ENCODE measurements around the gene DNAJC5. TPM values are rescaled to one million over a fixed set of nuclear protein-coding genes. Genes with fewer than 3 reads are reported as not detected.
"Not testable (repeated sequence)": the region's sequence is repeated elsewhere in the genome, so short reads cannot be mapped to it uniquely, and the experiment has no call there.

The DNAJC5 gene
- total RNA-seq, 2 donors from 2014 or later: 67.6 to 89.1 TPM

DNA sequence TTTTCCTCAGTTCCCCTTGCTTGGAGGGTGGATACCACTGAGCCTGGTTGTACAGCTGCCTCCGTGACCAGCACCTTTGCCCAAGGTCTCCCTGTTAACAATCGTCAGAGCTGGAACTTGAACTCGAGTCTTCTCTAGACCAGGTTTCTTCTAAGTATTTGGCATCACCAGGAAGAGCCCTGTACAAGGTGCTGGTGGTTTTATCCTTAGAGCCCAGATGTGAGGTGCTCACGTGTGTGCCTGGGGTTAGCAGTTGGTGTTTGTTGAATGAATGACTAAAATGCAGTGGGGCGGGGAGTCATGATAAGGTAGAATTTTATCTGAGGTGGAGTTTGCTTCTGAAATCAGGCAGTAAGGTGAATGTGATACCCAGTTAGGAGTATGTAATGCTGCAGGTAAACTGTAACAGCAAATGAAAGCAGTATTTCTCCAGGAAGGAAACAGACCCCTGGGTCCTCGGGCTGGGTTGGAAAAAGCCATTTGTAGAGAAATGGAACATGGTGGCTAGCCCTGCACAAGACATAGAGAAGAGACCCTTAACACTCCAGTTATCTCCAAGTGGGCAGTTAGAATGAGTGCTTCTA lies 3.1 kb downstream of the DNAJC5 start:
- Mint-ChIP-seq H3K4me1 (ENCODE audit: low read depth in 2 of 2) (peaks cover 39 to 49% of the 10 kb centered on the region in 2 donors), H3K4me3 (peak overlapping the region; percentile 76)

DNA sequence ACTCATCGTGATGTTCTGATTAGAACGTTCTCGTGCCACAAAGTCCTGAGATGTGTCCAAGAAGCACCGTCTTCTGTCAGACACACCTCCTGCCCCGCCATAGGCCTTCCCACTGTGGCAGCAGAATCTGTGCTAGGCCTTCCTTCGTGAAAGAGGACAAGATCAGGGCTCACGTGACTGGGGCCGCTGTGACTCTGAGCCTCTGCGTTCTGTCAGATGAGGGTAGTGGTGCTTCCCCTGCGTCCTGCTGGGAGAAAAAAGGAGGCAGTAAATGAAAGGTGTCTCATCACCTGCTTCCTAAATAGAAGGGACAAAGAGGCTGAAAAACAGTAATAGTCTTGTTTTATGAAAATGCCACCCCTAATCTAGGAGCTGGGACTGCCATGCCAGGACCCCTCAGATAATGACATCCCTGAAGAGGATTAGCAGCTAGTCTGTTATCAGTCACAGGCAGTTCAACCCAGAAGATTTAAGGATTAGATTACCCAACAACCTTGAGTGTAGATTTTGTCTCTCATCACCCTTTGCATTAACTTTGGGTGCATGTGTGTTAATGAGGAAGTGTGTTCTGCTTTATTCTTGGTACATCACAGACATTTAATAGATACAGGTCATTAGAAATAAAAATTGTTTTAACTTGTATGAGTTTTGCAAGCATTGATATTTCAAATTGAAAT lies 4.1 kb downstream of the DNAJC5 start:
- no peak for ATAC-seq
- Mint-ChIP-seq H3K27me3 (no peaks in the 10 kb centered on the region), H3K36me3 (peaks cover 6% of the 10 kb centered on the region), H3K9me3 (no peaks in the 10 kb centered on the region), H3K4me3 (no peak overlapping the region), H3K27ac (peak overlapping the region in 1 of 2 donors; percentile 19), H3K4me1 (ENCODE audit: low read depth in 2 of 2) (peaks cover 38 to 51% of the 10 kb centered on the region in 2 donors)
- DNase-seq (ENCODE audit: low spot score): no peak

More for the DNA sequence above, 3.1 kb downstream of the DNAJC5 start:
- DNase-seq (ENCODE audit: low spot score) (no peak), ATAC-seq (no peak)
- Mint-ChIP-seq H3K9me3 (no peaks in the 10 kb centered on the region), H3K27me3 (no peaks in the 10 kb centered on the region), H3K36me3 (peaks cover 6% of the 10 kb centered on the region), H3K27ac (peak overlapping the region; percentile 11 to 93)

DNA sequence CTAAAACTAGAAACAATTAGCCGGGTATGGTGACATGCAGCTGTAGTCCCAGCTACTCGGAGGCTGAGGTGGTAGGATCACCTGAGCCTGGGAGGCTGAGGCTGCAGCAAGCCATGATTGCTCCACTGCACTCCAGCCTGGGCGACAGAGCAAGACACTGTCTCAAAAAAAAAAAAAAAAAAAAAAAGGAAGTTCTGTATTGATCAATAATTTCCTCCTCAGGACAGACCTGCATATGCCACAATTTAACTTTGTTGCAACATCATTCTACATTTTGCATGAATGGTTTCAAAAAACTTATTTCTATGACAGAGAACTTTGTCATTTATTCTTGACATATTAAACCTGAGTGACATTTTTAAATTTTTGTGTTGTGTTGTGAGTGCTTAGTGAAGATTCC lies 5.5 kb downstream of the DNAJC5 start:
- peaks cover 6% of the 10 kb centered on the region for H3K36me3 Mint-ChIP-seq
- no peak overlapping the region for H3K4me3 Mint-ChIP-seq

DNA sequence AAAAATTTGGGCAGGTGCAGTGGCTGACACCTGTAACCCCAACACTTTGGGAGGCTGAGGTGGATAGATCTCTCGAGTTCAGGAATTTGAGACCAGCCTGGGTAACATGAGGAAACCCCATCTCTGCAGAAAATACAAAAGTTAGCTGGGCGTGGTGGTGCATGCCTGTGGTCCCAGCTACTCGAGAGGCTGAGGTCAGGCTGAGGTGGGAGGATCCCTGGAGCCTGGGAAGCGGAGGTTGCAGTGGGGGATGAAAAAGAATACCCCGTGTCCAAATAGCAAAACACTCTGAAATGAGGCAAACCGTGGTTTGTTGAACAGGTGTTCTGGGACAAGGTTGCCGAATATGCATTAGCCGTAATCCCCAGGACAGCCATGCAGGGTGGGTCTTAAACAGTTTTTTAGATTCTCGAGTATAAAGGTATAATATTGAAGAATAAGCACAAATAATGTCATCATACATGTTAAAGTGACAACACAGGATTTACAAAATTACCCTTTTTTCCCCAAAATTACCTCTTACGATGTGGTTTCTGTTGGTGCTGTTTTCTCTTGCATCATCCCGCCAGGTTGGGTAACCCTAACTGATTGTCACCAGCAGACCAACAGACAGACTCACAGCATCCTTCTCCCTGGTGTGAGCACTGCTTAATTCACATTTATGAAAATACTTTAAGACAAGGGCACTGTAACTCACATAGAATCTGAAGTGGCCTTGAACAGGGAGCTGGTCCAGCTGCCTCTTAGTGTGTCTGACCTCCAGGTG lies 9.1 kb downstream of the DNAJC5 start:
- Mint-ChIP-seq H3K27ac (peak overlapping the region; percentile 32 to 59), H3K27me3 (no peaks in the 10 kb centered on the region), H3K9me3 (no peaks in the 10 kb centered on the region), H3K36me3 (no peaks in the 10 kb centered on the region), H3K4me3 (no peak overlapping the region), H3K4me1 (ENCODE audit: low read depth in 2 of 2) (peaks cover 24 to 35% of the 10 kb centered on the region in 2 donors)
- peak in 1 of 2 donors; percentile 62 for ATAC-seq
- no peak for DNase-seq (ENCODE audit: low spot score)

More for the DNA sequence above, 5.5 kb downstream of the DNAJC5 start:
- ATAC-seq (no peak), DNase-seq (ENCODE audit: low spot score) (no peak)
- Mint-ChIP-seq H3K9me3 (no peaks in the 10 kb centered on the region), H3K27me3 (no peaks in the 10 kb centered on the region), H3K27ac (no peak overlapping the region), H3K4me1 (ENCODE audit: low read depth in 2 of 2) (peaks cover 39 to 54% of the 10 kb centered on the region in 2 donors)

DNA sequence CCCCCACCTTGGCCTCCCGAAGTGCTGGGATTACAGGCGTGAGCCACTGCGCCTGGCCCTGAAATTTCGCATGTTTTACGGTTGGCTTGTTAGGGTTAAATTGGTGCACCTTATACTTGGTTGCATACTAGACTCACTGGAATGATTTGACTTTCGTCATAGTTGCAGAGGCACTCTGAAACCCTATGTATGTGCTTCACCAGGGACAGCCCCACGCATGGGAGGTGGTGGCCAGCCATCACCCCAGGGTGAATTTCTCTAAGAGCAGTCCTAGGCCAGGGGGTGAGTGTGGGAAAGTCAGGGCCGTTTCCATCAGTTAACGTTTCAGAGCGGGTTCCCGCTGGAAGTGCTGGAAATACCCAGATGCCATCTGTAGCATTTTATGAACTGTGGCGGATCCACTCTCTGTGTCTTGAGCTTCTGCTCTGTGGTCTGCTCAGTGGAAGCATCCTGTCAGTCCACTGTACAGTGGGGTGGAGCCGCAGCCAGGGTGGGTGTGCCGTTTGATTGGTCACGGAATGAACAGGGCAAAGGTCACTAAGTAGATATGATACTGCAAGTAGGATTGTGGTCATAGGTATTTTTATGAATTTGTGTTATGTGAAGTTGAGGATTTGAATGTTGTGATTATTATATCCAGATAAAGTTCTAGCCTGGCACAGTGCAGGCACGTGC lies 13.2 kb downstream of the DNAJC5 start:
- H3K27ac Mint-ChIP-seq: peak overlapping the region in 1 of 2 donors; percentile 9
- no peaks in the 10 kb centered on the region for H3K27me3 Mint-ChIP-seq
- H3K4me3 Mint-ChIP-seq: no peak overlapping the region
- no peaks in the 10 kb centered on the region for H3K36me3 Mint-ChIP-seq
- peaks cover 27 to 41% of the 10 kb centered on the region in 2 donors for H3K4me1 Mint-ChIP-seq (ENCODE audit: low read depth in 2 of 2)
- H3K9me3 Mint-ChIP-seq: no peaks in the 10 kb centered on the region
- ATAC-seq (no peak), DNase-seq (ENCODE audit: low spot score) (no peak)

DNA sequence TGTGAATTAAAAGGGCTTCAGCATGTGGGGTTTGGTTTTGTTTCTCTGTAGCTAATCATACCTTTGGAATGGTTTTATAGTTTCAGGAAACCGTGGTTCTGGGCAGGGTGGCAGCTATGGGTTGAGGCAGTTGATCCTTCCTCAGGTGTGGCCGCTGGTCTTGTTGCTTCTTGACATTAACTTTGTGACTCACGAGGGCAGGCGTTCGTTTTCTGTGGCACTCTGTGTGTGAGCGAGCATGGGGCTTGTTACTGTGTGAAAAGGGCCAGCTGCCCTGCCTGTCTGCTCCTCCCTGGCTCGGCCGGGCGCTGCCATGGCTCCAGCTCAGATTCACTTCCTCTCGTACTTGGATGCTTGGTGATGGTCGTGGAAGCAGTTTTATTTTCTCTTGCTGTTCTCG lies 16.2 kb downstream of the DNAJC5 start:
- H3K36me3 Mint-ChIP-seq: no peaks in the 10 kb centered on the region
- no peaks in the 10 kb centered on the region for H3K9me3 Mint-ChIP-seq
- peak overlapping the region in 1 of 2 donors; percentile 46 for H3K27ac Mint-ChIP-seq
- peak overlapping the region; percentile 17 for H3K4me3 Mint-ChIP-seq
- no peak for DNase-seq (ENCODE audit: low spot score)
- H3K4me1 Mint-ChIP-seq (ENCODE audit: low read depth in 2 of 2): peaks cover 27 to 30% of the 10 kb centered on the region in 2 donors
- ATAC-seq: no peak
- H3K27me3 Mint-ChIP-seq: no peaks in the 10 kb centered on the region

DNA sequence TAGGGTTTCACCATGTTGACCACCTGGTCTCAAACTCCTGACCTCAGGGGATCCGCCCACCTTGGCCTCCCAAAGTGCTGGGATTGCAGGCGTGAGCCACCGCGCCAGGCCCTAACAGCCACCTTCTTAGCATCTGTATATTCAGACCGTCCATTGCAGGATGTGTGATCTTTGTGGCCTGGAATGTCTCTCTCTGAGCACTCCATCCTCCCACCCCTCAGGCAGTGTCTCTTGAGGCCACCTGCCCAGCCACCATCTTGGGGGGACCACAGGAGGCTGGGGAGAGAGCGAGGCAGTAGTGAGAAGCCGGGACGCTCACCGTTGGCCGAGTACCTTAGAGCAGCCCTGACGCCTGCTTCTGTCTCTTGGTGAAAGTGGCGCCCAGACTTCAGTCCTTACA lies 18.8 kb downstream of the DNAJC5 start:
- ATAC-seq: no peak
- DNase-seq (ENCODE audit: low spot score): no peak
- Mint-ChIP-seq H3K27ac (no peak overlapping the region), H3K9me3 (no peaks in the 10 kb centered on the region), H3K4me3 (no peak overlapping the region), H3K4me1 (ENCODE audit: low read depth in 2 of 2) (peaks cover 23 to 24% of the 10 kb centered on the region in 2 donors), H3K27me3 (no peaks in the 10 kb centered on the region), H3K36me3 (no peaks in the 10 kb centered on the region)

DNA sequence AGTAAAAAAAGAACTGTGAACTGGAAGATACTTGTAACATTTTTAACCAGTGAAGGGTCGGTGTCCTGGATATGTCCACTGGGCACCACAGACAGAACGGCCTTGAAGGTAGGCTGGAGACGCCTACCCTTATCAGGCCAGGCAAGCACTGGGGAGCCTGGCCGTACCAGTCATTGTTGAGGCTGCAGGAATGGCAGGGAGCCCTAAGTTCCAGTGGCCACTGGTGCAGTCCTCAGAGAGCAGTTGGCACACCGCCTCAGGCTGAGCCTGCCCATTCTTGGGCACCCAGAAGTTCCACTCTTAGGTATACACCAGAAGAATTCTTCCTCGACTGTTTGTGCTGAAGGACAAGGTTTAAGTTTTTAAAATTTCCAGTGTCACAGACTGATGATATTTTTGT lies 20.5 kb downstream of the DNAJC5 start:
- DNase-seq (ENCODE audit: low spot score) (no peak), ATAC-seq (no peak)
- Mint-ChIP-seq H3K4me3 (no peak overlapping the region), H3K27ac (no peak overlapping the region), H3K9me3 (no peaks in the 10 kb centered on the region), H3K27me3 (no peaks in the 10 kb centered on the region), H3K36me3 (no peaks in the 10 kb centered on the region), H3K4me1 (ENCODE audit: low read depth in 2 of 2) (peaks cover 15 to 17% of the 10 kb centered on the region in 2 donors)

DNA sequence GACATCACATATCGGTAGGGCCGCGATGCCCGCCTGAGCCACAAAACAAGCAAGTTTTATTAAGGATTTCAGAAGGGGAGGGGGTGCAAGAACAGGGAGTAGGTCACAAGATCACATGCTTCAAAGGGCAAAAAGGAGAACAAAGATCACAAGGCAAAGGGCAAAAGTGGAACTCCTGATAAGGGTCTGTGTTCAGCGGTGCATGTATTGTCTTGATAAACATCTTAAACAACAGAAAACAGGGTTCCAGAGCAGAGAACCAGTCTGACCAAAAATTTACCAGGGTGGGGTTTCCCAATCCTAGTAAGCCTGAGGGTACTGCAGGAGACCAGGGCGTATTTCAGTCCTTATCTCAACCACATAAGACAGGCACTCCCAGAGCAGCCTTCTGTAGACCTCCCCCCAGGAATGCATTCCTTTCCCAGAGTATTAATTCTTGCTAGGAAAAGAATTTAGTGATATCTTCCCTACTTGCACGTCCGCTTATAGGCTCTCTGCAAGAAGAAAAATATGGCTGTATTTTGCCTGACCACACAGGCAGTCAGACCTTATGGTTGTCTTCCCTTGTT lies 21.5 kb downstream of the DNAJC5 start:
- not testable (repeated sequence) for H3K9me3 Mint-ChIP-seq; H3K27ac Mint-ChIP-seq; ATAC-seq; H3K4me3 Mint-ChIP-seq; H3K27me3 Mint-ChIP-seq; H3K36me3 Mint-ChIP-seq; DNase-seq (ENCODE audit: low spot score)
- peaks cover 7 to 12% of the 10 kb centered on the region in 2 donors for H3K4me1 Mint-ChIP-seq (ENCODE audit: low read depth in 2 of 2)

DNA sequence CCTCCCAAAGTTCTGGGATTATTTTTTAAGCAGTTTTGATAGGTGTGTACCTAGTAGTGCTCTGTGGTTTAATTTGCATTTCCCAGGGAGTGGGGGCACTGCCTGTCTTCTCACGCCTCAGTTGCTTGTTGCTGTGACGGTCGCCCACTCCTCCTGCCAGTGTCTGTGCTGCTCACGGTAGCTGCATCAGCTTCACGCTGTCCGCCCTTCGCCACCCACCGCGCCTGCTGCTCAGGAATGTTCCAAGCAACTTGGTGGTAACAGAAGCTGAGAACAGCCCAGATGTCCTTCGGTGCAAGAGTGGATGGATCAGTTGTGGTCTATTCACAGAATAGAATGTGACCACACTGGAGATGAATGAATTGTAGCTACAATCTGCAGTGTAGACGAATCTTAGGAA lies 22.9 kb downstream of the DNAJC5 start:
- ATAC-seq: no peak
- H3K27me3 Mint-ChIP-seq: no peaks in the 10 kb centered on the region
- H3K4me3 Mint-ChIP-seq: no peak overlapping the region
- no peaks in the 10 kb centered on the region for H3K36me3 Mint-ChIP-seq
- no peak overlapping the region for H3K27ac Mint-ChIP-seq
- DNase-seq (ENCODE audit: low spot score): no peak
- H3K4me1 Mint-ChIP-seq (ENCODE audit: low read depth in 2 of 2): peaks cover 5 to 12% of the 10 kb centered on the region in 2 donors
- no peaks in the 10 kb centered on the region for H3K9me3 Mint-ChIP-seq

DNA sequence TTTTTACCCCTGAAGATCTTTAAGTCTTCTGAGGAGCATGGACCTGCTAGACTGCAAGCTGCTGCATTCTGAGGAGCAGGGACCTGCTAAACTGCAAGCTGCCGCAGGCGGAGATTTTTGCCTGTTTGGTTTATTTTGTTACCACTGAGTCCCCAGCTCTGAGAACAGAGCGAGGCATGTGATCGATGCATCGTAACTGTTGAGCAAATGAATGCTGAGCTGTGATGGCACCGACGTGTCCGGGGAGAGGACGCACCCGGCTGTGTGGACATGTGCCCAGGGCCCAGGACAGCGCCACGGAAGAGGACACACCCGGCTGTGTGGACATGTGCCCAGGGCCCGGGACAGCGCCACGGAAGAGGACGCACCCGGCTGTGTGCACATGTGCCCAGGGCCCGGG lies 24.2 kb downstream of the DNAJC5 start:
- no peaks in the 10 kb centered on the region for H3K27me3 Mint-ChIP-seq
- H3K27ac Mint-ChIP-seq: no peak overlapping the region

DNA sequence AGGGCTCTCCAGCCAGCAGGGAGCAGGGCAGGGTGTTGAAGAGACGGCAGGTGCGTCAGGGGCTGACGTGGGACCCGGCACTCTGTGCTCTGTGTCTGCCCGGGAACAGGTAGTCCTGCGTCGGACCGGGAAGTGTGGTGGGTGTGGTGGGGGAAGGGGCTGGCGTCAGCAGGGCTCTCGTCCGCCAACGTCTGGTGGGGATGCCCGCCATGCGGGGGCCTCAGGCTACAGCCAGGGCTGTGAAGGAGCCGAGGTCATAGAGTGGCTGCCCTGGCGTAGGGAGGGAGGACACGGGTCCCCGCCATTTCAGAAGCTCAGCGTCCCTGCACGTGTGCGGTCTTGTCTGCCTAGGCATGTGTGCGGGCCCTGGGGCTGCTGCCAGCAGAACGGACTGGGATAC lies 25.3 kb downstream of the DNAJC5 start:
- Mint-ChIP-seq H3K4me3 (no peak overlapping the region), H3K27ac (no peak overlapping the region)
- ATAC-seq: no peak

More for the DNA sequence above, 24.2 kb downstream of the DNAJC5 start:
- Mint-ChIP-seq H3K4me3 (no peak overlapping the region), H3K36me3 (no peaks in the 10 kb centered on the region), H3K4me1 (ENCODE audit: low read depth in 2 of 2) (peaks cover 6 to 10% of the 10 kb centered on the region in 2 donors), H3K9me3 (no peaks in the 10 kb centered on the region)
- DNase-seq (ENCODE audit: low spot score) (no peak), ATAC-seq (no peak)

DNA sequence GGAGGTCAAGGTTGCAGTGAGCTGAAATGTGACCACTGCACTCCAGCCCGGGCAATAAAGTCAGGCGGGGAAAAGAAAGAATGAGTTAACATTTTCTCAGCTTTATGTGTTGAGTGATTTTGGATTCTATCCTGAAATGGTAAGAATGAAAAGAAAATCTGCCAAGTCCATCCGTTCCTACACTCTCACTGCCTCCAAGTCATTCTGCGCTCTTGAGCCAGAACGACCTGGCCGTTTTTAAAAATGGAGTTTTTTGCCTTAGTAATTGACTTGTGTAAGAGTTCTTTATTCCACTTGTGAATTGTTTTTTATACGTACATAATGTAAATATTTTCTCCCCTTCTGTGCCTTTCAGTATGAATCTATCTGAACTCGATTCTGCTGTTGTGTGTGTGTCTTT lies 28.7 kb downstream of the DNAJC5 start:
- ATAC-seq: no peak
- peak overlapping the region; percentile 19 to 23 for H3K27ac Mint-ChIP-seq
- H3K4me1 Mint-ChIP-seq (ENCODE audit: low read depth in 2 of 2): peaks cover 6 to 11% of the 10 kb centered on the region in 2 donors
- no peaks in the 10 kb centered on the region for H3K9me3 Mint-ChIP-seq
- H3K4me3 Mint-ChIP-seq: no peak overlapping the region
- H3K27me3 Mint-ChIP-seq: no peaks in the 10 kb centered on the region
- DNase-seq (ENCODE audit: low spot score): no peak
- H3K36me3 Mint-ChIP-seq: peaks cover 6% of the 10 kb centered on the region

More for the DNA sequence above, 25.3 kb downstream of the DNAJC5 start:
- DNase-seq (ENCODE audit: low spot score): no peak
- Mint-ChIP-seq H3K9me3 (no peaks in the 10 kb centered on the region), H3K4me1 (ENCODE audit: low read depth in 2 of 2) (peaks cover 6 to 7% of the 10 kb centered on the region in 2 donors), H3K27me3 (no peaks in the 10 kb centered on the region), H3K36me3 (no peaks in the 10 kb centered on the region)

All from natural killer cell treated with Interleukin-12 subunit alpha and Interleukin-12 subunit beta and Interleukin-15 and Interleukin-18, amount 100 ng/mL, for 72 hours (primary cell).